Limb (tissue), 2 donors: ENCODE results near the gene EVX1.

ENCODE experiments used
- DNase-seq, 2 donors: peaks; one replicate each; pipeline ENCODE4 v3.0.0-alpha.2; 2016; ENCODE audit errors: extremely low spot score in 2 of 2

Gene EVX1

DNA sequence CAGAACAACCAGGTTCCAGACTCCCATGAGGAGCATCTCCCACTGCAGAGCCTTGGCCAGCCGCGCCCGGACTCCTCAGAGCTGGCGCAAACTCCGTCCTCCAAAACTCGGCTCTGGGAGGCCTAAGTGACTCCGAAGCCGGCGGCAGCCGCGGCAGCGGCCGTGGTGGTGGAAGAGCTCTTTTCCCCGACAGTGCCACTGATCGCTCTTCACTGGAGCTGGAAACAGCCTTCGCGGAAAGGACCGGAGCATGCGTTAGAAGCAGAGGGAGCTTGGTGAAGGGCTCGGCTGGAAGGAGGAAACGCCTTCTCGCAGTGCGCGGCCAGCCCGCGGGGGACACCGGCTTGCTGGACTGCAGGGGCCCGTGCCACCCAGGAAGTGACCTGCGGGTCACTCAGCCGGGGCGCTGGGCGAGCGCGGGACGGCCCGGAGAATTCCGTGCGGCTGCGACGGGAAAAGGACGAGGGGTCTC is 37.7 kb upstream of the EVX1 start:
- DNase-seq: peak in 1 of 2 donors; percentile 63

- DNase-seq: peak in 1 of 2 donors; percentile 59
Observed at GRCh38 chr7:27205325-27206280, 37.0 kb upstream of the EVX1 start.

GRCh38 chr7:27207348-27207985 is 35.1 kb upstream of the EVX1 start:
- DNase-seq: peak in 1 of 2 donors; percentile 36

GRCh38 chr7:27208998-27209397 is 33.6 kb upstream of the EVX1 start:
- DNase-seq: no peak

- peak in 1 of 2 donors; percentile 36 for DNase-seq
Observed at GRCh38 chr7:27209933-27210440, 32.6 kb upstream of the EVX1 start.

GRCh38 chr7:27210441-27211083 is 32.0 kb upstream of the EVX1 start:
- DNase-seq: peak in 1 of 2 donors; percentile 74

DNA sequence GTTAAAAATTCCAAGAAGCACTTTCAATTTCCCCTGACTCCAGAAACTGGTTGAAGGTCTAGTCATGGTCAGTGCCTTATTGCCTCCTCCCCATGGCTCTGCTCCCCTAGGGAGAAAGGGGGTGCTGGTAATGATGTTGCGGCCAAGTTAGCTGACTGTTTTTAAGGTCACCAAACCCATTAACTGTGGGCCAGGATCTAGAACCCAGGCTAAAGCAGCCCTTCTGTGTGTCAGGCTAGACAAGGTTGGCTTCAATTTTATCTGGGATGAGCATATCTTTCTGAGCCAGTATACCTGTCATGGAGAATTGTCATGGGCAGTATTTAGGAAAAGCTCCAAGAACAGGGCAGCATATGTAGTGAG is 31.5 kb upstream of the EVX1 start:
- no peak for DNase-seq

DNA sequence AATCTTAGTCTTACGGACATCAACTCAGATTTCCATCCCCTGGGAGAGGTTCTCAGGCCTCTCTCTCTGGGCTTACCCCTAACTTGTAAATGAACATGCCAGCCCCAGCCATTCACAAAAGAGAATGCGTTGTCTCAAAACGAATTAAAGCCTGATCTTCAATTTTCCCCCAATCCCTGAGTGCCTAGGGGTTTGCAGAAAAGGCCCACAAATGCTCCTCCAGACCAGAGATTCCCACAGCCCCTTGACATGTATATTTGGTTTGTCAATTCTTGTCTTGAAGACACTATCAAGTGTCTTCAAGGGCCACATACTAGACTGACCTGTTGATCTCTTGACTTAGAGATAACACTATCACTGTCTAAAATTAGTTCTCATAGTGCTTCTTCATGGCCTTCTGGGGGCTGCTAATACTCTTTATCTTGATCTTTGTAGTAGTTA is 30.8 kb upstream of the EVX1 start:
- DNase-seq: peak in 1 of 2 donors; percentile 40

GRCh38 chr7:27212497-27213432 is 29.8 kb upstream of the EVX1 start:
- peak in 1 of 2 donors; percentile 56 for DNase-seq

DNA sequence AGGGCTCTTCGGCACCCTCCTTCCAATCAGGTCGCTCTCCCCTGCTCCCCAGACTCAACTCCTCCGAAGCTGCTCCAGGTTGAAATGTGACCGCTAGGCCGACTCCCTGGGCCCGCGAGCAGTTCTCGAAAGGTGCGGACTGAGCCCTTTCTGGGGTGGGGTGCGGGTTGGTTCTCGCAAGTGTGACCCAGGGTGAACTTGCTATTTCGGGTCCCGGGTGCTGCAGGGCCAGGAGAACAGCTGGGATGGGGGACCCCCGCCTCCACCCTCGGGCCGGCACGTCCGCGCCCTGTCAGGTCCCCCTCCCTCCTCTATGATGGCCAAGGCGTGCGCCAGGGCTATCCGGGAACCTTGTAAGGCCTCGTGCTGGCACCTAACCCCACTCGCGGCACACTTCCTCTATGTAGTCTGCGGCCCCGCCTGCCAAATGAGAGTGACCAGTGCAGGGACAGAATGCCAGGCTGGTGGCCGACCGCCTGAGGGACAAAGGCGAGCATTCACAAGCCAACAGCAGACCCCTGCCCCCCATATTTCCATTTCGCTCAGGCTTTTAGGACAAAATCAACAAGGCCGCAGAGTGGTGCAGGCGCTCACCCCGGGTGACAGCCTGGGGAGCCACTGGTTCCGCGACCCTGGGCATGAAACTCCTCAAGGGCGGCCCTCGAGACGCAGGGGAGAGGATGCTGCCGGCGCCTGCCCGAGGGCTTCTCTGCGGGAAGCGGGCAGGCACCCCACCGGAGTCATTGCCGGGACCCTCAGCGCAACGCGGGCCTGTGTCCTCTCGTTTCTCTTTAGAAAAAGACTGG is 29.0 kb upstream of the EVX1 start:
- DNase-seq: no peak

GRCh38 chr7:27214239-27214950 is 28.2 kb upstream of the EVX1 start:
- no peak for DNase-seq

GRCh38 chr7:27215356-27215755 is 27.2 kb upstream of the EVX1 start:
- DNase-seq: no peak

GRCh38 chr7:27217951-27218350 is 24.7 kb upstream of the EVX1 start:
- no peak for DNase-seq

DNA sequence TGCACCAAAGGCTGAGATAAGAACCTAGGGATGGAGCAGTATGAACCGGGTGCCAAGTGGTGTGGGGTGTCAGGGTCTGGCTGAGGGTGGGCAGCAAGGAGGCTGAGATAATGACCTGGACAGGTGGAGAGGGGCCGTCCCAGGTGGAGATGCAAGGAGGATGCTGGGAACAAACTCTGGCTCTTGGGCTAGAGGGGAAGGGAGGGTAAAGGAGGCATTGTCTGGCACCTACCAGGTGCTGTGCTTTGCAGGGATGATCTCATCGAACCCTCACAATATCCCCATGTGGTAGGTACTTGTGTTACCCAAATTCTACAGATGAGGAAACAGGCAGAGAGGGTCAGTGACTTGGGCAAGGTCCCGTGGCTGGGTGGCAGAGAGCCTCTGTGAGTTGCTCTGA is 22.8 kb upstream of the EVX1 start:
- no peak for DNase-seq

GRCh38 chr7:27220440-27220955 is 22.1 kb upstream of the EVX1 start:
- DNase-seq: peak in 1 of 2 donors; percentile 38

DNA sequence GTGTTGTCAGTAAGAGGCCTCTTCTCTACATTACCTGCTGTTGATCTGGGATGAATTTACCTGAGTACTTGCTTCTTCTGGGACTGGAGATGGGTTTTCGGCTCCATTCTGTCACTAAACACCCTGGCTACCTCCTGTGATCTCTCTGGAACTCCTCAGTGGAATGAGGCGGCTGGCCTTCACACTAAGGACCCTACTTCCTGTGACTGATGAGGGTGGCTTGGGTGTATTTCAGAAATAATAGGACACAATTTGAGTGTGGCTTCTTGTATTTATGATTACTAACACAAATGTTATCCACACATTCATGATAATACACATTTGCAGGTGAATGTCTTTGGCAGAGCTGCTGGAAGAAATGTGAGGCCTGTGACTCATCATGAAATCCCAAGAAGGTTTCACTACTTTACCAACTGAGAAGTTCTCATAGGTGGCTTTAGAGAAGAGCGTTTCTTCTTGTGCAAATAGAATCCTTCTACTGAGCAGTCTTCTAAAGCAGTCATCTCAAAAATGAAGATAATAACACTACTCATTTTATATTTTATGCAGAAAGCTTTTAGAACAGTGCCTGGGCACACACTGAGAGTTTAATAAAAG is 21.3 kb upstream of the EVX1 start:
- no peak for DNase-seq

GRCh38 chr7:27223941-27224575 is 18.5 kb upstream of the EVX1 start:
- no peak for DNase-seq
